Head of caudate nucleus (tissue), 42 donors: ENCODE measurements around the gene MAP4.
"Not testable (repeated sequence)": the region's sequence is repeated elsewhere in the genome, so short reads cannot be mapped to it uniquely, and the experiment has no call there.

ENCODE experiments used
- DNase-seq, 42 donors: peaks; one replicate each; pipeline versions ENCODE4 v3.0.0 to v3.0.0-alpha.2; 2020 to 2021; ENCODE audit warnings: mixed read lengths in 7 of 42
- intact Hi-C: fragments of 100-400 bp; cut with DNase I; formaldehyde crosslinking; loops from one replicate; pipeline ENCODE4 v1.15.0; 2022

The MAP4 gene, protein sequence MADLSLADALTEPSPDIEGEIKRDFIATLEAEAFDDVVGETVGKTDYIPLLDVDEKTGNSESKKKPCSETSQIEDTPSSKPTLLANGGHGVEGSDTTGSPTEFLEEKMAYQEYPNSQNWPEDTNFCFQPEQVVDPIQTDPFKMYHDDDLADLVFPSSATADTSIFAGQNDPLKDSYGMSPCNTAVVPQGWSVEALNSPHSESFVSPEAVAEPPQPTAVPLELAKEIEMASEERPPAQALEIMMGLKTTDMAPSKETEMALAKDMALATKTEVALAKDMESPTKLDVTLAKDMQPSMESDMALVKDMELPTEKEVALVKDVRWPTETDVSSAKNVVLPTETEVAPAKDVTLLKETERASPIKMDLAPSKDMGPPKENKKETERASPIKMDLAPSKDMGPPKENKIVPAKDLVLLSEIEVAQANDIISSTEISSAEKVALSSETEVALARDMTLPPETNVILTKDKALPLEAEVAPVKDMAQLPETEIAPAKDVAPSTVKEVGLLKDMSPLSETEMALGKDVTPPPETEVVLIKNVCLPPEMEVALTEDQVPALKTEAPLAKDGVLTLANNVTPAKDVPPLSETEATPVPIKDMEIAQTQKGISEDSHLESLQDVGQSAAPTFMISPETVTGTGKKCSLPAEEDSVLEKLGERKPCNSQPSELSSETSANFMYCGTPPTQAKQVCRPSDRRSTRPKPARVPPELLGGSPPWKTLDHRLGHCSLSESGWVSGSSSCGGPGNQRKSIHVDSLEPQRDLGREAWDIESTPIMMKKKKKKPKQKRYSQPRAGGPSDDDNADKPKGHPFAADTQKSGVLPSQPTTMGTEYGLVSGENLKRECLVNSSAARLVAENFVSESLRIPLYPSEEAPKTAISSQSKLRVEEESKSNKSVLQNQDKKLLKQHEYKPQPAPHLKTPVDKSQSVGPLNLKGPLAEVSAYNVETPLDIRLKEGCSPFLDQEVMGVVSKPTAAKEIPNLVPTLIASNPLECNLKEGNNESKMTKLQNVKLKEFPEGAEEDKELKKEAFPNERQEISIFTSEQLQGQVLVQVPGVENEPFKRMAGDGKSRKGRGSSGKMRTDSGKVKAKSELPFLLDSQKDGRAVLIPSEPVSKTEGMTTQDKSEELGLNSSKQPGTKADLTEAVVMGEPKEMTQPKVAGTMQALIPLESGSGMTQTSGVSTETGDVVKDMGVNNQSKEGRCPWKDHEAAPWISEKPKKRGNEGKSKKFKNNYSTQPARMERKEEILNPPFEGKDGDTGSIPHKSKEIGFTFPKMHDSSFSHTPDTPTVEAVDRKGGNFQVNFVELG (N-terminal part only)

DNA sequence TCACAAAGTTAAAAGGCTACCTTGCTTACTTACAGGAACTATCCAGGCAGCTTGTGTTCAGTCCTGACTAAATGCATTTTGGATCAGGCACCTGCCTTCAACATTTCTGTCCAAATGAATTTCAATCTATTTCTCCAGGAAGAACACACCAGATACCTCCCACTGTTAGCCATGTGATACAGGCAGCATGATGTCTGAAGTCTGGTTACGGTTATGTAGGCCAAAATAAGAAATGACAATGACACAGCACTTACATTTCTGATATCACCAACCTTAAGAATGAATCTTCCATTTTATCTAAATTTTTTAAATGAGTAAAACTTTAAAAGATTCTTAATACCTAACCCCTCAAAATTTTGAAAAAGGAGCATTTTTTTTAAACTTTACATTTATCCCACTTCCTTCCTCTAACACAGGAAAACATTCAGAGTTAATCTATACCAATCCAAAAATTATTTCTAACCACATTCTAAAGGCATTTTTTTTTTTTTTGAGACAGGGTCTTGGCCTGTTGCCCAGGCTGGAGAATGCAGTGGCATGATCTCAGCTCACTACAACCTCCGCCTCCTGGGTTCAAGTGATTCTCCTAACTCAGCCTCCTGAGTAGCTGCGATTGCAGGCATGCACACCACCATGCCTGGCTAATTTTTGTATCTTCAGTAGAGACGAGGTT lies at the start of gene MAP4:
Gene MAP4 (minus strand): TSS at position 116 of the 673 bp plus-strand sequence. CDS start 17,556 bp downstream, outside the sequence.
- DNase-seq: peak in 3 of 42 donors; percentile 16 to 47 (median 21)
- intact Hi-C loops: no loop called here

DNA sequence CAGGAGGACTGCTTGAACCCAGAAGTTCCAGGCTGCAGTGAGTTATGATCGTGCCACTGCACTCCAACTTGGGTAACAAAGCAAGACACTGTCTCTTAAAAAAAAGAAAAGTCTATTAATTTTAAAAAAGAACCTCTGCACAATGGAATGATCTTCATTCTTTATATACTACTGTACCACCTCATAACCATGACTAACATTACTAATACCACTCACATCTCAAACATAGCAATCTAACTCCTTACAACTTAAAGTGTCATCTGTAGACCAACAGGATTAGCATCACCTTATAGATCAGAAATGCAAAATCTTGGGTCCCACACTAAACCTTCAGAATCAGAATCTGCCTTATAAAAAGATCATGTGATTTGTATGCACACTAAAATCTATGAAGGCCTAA lies 48.8 kb upstream of the MAP4 start:
- intact Hi-C loops: no loop called here

DNA sequence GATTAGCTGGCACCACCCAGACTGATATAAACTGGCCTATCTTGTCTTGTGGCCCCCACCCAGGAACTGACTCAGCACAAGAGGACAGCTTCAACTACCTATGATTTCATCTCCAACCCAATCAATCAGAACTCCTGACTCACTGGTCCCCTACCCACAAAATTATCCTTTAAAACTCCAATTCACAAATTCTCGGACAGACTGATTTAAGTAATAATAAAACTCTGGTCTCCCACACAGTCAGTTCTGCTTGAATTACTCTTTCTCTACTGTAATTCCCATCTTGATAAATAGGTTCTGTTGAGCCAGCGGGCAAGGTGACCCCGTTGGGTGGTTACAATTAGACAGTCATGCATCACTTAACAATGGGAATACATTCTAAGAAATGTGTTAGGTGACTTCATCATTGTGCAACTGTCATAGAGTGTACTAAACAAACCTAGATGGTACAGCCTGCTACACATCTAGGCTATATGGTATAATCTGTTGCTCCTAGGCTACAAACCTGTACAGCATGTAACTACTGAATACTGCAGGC lies 48.1 kb upstream of the MAP4 start:
- no peak for DNase-seq
- intact Hi-C loops: no loop called here

More for the DNA sequence above, 48.8 kb upstream of the MAP4 start:
- DNase-seq: no peak

DNA sequence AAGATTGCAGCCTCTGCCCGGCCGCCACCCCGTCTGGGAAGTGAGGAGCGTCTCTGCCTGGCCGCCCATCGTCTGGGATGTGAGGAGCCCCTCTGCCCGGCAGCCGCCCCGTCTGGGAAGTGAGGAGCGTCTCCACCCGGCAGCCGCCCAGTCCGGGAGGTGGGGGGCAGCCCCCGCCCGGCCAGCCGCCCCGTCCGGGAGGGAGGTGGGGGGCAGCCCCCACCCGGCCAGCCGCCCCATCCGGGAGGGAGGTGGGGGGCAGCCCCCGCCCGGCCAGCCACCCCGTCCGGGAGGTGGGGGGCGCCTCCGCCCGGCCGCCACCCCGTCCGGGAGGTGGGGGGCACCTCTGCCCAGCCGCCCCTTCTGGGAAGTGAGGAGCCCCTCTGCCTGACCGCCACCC lies 45.4 kb upstream of the MAP4 start:
- intact Hi-C loops, DNase-seq: not testable (repeated sequence)

DNA sequence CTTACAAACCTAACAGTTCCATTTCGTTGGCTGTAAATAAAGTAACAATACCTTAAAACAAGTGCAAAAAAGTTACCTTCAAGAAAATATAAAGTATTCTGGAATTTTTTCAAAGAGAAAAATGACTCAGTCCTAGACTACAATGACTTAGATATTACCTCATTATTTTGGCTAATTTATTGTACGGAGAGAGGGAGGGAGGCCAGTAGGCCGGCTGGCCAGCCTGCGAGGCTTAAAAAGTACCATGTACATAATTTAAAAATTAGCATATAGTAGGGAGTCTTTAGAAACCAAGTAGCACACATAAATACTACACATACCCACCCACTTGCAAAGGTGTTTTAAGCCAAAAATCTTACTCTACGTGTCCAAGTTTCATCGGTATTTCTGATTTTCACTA lies 41.9 kb upstream of the MAP4 start:
- intact Hi-C loops: no loop called here
- no peak for DNase-seq

DNA sequence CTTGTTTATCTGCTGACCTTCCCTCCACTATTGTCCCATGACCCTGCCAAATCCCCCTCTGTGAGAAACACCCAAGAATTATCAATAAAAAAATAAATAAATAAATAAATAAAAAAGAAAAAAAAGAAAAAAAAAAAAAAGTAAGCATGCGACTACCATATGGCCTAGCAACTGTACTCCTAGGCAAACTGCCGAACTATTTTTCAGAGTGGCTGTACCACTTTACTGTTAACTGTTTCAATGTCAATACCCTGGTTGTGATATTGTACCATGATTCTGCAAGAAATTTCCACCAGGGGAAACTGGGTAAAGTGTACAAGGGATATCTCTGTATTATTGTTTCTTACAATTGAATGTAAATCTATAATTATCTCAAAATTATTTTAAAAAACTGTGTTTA lies 41.3 kb upstream of the MAP4 start:
- DNase-seq: no peak
- intact Hi-C loops: no loop called here

DNA sequence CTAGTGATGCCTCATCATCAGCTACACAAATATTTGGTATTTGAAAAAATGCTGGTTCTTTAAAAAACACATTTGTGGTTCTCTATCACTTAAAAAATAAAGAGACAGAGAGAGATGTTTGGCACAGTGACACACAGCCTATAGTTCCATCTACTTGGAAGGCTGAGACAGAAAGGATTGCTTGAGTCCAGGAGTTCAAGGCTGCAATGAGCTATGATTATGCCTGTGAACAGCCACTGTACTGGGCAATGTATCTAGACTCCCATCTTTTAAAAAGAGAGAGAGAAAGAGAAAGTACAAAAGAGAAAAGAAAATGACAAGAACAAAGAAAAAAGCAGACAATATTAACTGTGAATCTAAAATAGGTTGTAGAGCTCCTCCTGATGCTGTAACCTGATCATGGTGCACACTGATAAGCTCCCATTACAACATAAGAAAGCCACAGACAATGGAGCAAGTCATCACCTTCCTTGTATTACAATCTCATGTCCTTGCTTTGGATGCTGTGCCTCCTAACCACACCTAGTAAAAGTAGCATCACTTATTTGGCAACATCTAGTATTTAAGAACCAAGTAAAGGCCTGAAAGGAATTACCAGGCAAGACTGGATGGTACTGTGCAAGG lies 31.7 kb upstream of the MAP4 start:
- DNase-seq: no peak
- intact Hi-C loops: no loop called here

DNA sequence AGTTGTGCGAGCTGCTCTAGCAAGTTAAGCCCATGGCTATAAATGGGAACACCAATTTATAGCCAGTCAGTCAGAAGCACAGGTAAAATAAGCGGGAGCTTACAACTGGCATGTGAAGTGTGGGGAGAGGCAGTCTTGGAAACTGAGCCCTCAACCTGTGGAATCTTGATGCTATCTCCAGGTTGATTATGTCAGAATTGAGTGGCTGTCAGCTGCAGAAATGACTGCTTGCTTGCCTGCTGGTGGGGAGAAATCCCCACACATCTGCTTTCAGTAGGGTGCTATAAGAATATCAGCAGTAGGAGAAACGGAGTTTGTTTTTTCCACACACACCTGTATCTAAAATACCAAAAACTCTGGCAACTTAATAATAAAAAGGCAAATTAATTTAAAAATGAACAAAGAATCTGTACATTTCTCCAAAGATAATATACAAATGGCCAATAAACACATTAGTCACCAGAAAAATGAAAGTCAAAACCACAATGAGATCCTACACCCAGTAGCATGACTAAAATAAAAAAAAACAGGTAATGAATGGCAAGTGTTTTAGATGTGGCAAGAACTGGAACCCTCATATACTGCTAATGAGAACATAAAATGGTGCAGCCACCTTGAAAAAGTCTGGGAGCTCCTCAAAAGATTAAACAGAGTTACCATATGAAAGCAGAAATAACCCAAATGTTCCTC lies 26.0 kb upstream of the MAP4 start:
- intact Hi-C loops: no loop called here
- DNase-seq: no peak

DNA sequence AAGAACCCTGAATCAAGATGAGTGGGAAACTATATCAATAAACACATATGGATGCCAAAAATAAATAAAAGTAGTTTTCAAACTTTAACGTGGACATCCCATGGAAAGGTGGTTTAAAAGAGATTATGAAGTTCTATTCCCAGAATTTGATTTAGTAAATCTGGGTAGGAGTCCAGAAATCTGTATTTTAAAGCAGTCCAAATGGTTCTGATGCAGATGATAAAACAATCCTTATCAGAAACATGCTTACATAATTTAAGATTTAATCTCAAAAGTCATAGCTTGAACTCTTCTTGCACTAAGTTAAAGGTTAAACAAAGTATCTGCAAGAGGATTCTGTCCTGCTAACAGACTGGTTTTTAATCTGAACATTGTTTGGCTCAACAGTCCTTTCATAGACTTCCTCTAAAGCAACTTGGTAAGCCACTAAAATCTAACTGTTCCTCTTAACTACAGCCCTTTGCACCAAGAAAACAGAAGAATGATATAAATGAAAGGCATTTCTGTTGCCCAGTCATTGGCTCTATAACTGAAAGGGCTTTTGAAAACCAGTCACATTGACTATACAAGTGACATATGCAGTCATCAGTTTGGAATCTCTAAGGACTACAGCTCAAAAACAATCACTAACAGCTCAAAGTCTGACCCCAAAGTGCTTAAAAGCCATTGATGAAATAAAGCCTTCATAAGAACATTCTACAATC lies 23.4 kb upstream of the MAP4 start:
- peak in 1 of 42 donors; percentile 38 for DNase-seq
- intact Hi-C loops: loop anchor here (5.0 kb wide), 1 partner anchor 48 kb away; no protein-coding TSS in a partner anchor

DNA sequence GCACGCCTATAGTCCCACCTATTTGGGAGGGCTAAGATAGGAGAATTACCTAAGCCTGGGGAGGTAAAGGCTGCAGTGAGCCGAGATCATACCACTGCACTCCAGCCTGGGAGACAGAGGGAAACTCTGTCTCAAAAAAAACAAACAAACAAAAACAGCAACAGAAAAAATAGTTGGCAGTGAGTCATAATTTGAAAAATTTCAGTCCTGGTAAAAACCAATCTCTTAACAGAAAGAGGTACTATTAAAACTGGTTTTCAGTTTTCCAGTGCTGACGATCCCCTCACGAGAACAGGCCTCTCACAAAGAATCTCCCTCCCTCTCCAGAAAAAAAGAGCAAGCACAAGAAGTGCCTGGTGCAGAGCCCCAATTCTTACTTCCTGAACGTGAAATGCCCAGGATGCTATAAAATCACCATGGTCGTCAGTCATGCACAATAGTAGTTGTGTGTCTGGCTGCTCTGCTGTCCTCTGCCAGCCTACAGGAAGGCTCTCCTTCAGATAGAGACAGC lies 22.8 kb upstream of the MAP4 start:
- intact Hi-C loops: loop anchor here (5.0 kb wide), 1 partner anchor 48 kb away; no protein-coding TSS in a partner anchor
- peak in 2 of 42 donors; percentile 20 to 49 for DNase-seq

DNA sequence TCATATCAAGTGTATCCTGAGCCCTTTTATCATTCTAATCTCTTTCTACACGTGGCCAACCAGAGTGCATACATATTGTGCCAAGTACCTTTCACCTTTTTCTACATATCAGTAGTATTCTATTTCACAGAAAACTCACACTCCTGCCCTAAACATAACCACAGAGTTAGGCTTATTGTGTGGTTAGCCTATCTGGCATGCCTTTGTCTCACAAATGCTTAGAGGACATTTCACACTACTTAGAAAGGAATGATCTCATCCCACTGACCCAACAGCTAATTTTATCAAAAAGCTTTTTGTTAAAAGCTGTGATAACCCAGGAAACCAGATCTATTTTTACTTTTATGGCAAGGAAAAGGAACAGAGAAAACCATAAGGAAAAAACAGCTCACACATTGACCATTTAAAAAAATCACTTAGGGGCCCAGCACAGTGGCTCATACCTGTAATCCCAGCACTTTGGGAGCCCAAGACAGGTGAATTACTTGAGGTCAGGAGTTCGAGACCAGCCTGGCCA lies 17.8 kb upstream of the MAP4 start:
- intact Hi-C loops: no loop called here
- peak in 1 of 42 donors; percentile 30 for DNase-seq

DNA sequence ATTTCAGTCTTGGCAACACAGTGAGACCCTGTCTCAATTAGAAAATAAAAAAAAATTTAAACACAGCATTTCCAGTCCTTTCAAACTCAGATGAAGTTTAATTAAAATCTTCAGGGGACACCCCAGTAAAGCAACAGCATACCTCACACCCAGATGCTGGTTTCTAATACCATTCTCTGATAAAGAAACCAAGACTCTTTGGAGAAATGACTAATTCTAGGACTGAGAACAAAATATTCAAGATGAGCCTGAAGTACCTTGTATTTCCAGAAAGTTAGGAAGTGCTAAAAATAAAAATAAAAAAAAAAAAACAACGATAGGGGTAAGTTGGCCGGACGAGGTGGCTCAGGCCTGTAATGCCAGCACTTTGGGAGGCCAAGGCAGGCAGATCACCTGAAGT lies 14.0 kb upstream of the MAP4 start:
- intact Hi-C loops: no loop called here
- DNase-seq: no peak

DNA sequence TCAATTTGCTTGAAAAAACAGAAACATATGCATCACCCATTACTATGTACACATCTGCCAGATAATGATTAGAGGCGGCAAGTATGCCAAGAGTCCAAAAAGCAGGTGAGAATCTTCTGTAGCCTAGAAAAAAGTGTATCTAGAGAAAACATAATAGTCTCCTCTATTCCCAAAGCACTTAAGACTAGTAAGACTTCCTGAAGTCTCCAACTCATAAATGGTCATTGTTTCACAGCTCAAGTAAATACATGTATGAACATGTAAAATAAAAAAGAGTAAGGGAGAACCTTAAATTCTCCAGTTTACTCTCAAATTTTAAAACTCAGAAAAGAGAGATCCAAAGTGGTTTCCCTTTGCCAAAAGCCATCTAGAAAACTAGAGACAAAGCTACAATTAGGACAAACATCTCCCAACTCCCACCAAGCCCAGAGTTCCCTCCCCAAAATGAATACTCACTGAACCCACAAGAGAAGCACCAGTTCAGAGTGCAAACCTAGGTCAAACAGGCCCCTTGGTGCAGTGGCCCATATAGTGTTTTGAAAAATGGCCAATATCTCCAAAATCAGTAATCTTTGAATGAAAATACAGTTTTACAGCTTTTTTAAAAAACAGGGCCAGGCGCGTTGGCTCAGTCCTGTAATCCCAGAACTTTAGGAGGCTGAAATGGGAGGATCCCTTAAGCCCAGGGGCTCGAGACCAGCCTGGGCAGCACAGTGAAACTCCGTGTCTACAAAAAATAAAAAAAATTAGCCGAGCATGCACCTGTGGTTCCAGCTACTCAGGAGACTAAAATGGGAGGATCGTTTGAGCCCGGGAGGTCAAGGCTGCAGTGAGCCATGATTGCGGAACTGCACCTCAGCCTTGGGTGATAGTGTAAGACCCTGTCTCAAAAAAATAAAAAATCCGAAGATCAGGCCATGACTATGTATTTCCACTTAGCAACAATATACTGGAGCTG lies 11.0 kb upstream of the MAP4 start:
- intact Hi-C loops: no loop called here
- no peak for DNase-seq

DNA sequence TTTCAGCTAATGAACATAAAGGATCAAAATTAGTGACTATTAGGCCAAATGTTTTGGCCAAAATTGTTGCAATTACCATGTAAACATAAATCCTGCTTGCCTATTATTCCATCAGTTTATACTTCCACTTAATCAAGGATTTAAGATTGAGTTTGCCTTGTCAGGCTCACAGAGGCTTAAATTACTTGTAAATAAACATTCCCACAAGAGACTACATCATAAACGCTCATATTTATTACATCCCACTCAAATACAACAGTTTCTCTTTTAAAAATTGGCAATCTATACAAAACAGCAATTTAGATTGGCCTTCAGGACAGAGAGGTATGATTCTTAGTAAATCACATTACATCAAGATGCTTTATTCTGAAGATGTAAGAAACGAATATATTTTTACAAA lies 9.9 kb upstream of the MAP4 start:
- intact Hi-C loops: no loop called here
- DNase-seq: no peak

DNA sequence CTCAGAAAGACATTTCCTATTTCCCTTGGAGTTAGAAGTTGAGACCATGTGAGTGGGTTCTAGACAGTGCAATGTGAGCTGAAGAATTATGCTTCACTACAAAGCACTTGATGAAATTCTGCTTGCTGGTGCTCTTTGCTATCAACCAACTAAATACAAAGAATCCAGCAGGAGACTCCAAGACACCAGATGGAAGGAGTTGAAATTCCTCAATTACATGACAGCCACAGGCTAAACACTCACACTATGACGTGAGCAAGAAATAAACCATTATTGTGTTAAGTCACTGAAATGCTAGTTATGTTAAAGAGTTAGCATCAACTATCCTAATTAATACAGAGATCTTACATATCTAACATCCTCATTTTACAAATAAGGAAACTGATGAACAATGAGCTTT lies 8.2 kb upstream of the MAP4 start:
- no peak for DNase-seq
- intact Hi-C loops: no loop called here
